Hematopoietic multipotent progenitor cell treated with erythropoietin and hydrocortisone succinate and interleukin-3 and kit ligand, for 15 days (in vitro differentiated cells): ENCODE results near the gene LTA4H.

Source experiments
- DNase-seq: peaks from one replicate; pipeline ENCODE4 v3.0.0-alpha.2; 2015; ENCODE audit warnings: low spot score

LTA4H gene

DNA sequence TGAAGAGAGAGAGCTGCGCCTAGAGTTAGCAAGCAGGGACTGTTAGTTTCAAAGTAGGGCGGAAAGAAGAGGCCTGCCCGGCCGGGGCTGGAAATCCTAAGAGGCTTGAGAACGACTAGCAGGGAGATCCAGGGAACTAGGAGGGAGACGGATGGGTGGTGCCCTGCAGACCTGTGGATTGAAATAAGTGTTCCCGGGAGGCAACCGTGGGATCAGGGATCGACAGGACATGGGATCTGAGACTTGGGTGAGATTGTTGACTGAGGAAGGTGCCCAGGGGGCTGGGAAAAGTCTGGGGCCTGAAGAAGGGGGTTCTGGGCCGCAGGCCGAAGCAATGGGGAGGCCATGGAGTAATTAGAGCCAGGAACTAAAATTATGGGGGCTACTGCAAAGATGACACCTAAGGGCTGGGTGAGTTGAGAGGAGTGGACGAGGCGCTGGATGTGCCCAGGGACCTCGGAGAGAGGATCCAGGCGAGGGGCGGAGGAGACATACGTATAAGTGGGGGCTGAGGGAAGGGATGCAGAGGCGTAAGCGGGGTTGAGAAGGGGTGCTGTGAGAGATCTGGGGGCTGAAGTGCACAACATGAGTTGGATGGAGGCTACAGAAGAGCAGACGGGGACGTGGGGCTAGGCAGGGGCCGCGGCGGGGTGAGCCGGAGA lies 635 bp downstream of the LTA4H start:
- no peak for DNase-seq

DNA sequence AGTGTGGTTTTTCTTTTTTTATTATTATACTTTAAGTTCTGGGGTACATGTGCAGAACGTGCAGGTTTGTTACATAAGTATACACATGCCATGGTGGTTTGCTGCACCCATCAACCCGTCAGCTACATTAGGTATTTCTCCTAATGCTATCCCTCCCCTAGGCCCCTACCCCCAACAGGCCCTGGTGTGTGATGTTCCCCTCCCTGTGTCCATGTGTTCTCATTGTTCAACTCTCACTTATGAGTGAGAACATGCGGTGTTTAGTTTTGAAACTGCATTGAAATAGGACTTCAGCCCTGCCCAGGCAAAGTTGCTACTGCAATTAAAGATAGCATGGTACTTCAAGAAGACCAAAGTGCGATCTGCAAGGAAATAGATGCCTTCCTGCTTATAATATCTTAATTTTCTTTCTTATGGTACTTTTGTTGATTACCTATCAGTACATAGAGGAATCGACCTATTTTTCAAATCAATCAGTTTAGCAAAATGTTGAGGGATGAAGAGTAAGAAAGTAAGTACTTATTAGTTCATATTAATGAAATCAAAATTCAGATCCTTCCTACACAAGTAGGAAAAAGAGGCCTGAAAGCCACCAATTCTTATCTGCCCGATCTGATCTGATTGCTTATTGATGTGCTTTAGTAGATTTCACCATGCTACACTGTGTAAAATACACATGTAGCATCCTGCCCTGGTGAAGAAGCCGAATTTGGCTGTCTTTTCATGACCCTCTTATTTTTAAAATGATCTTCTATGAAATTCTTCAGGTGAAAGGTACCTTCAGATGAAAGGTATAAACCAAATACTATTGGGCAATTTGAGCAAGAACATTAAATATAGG lies 1.6 kb downstream of the LTA4H start:
- DNase-seq, result no peak

DNA sequence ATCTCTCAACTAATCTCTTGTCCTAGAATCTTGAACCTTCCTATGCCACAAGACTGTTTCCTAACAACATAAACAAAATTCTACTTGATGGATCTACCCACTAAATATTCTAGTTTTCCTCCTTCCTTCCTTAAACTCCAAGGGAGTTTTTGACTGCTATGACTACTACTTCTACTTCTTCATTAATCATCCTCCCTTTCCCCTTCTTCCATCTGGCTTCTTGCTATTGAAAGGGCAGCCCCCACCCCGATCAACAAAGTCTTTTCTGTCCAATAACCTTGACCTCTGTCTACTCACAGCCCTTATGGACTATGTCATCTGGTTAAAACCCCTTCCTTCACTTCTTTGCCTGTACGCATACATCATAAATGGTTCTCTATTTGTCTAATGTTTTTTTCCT lies 5.6 kb downstream of the LTA4H start:
- no peak for DNase-seq

DNA sequence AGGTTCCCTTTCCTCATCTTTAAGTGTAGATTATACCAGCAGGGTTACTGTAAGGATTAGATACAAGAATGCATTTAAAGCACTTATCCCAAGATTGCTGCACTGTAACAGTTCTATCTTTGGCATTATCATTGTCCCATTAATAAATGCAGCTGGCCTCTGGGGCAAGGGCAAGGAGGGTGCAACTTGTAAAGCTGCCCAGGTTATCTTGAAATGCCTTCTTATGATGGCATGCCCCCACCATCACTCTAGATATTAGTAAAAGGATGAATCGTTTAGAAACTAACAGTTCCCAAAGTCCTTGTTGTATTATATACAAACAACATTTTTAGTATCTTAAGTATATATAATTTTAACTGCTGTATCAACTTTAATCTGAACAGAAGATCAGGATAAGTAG lies 6.8 kb downstream of the LTA4H start:
- DNase-seq, result no peak

DNA sequence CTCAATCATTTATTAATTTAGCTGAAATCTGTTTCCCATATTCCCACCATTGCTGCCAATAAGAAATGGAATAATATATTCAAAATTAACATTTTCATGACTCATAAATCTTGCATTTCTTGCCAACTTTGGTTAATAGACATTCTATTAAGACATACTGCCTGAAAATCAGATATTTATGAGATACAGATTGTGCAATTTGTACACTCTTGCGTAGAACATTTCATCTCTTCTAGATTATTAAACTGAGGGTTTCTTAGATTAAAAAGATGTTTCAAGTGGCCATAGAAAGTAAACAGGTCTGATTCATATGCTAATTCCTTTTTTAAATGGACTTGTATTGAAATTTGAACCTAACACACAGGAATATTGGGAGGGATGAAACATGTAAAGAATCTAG lies 9.1 kb downstream of the LTA4H start:
- DNase-seq, result no peak

DNA sequence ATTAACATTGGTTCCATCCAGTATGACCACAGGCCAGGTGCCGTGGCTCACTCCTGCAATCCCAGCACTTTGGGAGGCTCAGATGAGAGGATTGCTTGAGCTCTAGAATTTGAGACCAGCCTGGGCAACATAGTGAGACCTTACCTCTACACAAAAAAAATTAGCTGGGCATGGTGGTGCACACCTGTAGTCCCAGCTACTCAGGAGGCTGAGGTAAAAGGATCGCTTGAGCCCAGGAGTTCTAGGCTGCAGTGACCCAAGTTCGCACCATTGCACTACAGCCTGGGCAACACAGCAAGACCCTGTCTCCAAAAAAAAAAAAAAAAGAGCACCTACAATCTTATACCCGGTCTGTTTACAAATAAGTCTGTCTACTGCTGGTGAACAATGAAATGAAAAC lies 9.9 kb downstream of the LTA4H start:
- DNase-seq, result no peak

DNA sequence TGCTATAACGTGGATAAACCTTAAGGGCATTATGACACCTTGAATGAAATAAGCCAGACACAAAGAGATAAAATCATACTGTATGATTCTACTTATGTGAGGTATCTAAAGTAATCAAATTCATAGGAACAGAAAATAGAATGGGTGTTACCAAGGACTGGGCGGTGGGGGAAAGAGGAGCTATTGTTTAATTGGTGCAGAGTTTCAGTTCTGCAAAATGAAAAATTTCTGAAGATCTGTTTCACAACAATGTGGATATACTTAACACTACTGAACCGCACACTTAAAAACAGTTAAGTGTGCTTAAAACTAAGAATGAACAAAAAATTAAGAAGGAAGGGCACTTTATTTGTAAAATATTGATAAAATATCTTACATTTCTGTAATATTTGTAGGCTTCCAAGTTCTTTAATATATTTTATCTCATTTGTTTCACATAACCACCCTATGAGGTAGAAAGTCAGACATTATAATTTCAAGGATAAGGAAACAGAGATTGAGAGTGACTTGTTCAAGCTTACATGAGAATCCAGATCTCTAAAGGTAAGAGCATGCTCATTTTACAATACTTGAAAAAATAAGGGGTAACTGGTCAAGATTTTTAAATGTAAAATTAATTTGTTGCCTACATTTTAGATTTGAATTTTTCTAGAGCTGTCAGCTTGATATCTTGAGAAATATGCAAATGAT lies 14.9 kb downstream of the LTA4H start:
- no peak for DNase-seq

DNA sequence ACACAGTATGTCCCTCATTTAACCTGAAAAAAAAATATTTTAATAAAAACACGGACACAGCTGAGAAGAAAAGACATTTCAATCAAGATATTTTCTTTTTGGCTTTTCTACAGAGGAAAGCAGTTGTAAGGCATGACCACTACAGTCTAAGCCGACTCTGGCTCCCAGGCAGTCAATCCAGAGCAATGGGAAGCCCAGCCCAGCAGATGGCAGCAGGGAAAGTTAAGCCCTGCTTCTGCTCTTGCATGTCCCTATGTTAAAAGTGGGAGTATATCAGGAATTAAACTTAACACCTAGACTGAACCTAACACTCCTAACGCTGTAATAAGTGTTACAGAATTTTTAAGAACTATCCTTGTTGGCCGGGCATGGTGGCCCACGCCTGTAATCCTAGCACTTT lies 19.7 kb downstream of the LTA4H start:
- DNase-seq, result no peak

DNA sequence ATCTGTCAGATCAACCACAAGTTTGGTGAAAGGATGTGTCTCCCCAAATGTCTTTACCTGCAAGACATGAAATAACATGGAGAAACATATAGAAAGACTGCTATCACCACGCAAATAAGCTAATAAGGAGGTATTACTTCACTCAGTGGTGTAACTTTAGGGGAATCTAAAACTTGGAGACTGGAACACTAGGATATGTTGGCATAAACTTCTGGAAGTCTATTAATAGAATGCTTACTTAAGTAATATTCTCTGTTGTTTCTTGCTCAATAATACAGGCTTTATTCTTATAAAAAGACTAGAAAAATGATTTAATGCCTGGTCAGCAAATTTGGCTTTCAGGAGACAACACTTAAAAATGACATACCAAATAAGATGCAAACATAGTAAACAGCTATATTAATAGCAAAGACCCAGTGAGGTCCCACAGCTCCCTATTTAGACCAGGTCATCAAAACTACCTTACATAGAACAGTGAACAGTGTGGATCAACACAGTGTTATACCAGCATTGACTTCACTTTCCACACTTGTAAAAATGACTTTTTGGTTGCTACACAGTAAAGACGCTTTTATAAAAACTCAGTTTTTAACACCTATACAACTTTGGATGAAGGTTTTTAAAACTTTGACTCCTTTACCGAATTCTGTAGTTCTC lies 20.3 kb downstream of the LTA4H start:
- DNase-seq, result no peak

DNA sequence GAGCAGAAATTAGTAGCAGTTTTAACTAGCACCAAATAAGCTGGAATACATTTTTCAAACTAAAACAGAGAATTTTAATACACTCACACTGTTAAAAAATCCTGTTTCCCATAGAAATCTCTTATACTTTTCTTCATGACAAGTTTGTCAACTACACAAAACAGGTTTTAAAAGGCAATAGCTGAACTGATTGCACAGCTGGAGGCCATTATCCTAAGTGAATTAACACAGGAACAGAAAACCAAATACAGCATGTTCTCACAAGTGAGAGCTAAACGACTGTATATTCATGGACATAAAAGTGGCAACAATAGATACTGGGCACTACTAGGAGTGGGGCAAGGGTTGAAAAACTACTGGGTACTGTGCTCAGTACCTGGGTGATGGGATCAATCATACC lies 27.7 kb downstream of the LTA4H start:
- DNase-seq, result no peak

DNA sequence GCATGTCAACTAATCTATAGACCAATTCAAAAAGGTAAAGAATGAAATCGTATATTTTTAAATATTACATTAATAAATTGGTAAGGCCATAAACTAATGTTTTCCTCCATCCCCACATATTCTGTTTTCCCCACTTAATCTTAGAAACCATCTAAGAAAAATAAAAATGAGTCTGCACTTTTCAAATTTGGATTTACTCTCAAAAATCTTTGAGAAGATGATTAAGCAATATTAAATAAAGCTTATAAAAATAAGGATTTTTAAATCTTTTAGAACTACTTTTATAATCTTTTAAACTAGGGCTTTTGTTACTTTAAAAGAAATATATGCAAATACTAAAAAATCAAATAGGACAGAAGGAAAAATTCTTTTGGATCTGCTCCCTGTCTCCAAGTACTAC lies 28.7 kb downstream of the LTA4H start:
- peak; percentile 16 for DNase-seq

DNA sequence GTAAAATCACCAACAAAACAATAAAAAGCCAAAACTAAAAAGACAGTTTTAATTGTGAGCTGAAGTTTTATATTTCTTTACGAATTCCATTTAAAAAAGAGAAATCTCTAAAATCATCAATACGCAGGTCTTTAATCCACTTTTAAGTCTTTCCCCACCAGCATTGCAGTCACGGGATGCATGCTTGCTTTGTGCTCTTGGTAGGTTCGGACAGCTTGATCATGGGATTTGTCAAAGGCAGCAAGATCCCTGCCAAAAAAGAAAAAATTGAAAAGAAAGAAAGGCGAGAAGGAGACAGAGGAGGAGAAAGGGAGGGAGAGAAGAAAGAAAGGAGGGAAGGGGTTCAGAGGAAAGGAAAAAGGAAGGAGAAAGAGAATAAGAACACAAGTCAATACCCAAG lies 34.5 kb downstream of the LTA4H start:
- DNase-seq, result no peak

DNA sequence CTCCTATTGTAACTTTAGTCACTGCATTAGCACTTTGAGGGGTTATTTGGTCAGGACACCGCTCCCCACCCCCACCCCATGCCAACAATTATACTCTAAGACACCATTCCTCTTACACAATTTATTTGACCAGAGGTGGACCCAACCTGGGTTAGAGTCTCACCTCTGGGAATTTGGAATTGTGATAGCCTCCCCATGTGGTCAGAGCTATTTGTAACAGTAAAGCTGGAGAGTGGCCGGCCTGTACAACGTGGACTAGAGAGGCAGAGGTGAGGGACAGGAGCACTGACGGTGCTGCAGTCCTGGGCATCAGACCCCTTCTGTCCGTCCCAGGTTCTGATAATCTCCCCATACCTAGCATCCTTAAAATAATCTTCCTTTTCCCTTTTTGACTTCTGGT lies 35.9 kb downstream of the LTA4H start:
- no peak for DNase-seq

DNA sequence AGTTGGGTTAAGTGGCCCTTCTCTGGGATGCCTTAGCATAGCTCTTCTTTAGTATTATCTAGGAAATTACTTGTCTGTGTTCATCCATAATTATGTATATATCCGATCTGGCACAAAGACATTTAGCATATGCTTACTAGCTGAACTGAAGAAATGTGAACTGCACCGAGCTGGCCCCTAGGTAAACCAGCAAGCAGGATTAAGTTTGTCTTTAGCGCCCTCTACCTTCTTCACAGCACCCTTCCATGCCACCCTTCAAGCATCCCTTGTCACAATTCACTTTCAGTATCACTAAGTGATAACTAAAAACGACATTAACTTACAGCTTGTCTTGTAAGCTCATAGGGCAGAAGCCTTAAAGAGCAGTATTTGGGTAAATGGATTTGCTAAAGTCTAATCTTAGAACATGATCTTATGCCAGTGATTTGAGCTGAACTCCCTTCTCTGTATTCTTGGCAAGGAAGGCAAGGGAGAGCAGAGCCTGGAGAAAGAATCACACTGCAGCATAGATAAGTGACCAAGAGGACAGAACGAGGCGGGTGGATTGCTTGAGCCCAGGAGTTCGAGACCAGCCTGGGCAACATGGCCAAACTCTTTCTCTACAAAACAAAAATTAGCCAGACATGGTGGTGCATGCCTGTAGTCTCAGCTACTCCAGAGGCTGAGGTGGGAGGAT lies 36.6 kb downstream of the LTA4H start:
- DNase-seq, result peak; percentile 41

DNA sequence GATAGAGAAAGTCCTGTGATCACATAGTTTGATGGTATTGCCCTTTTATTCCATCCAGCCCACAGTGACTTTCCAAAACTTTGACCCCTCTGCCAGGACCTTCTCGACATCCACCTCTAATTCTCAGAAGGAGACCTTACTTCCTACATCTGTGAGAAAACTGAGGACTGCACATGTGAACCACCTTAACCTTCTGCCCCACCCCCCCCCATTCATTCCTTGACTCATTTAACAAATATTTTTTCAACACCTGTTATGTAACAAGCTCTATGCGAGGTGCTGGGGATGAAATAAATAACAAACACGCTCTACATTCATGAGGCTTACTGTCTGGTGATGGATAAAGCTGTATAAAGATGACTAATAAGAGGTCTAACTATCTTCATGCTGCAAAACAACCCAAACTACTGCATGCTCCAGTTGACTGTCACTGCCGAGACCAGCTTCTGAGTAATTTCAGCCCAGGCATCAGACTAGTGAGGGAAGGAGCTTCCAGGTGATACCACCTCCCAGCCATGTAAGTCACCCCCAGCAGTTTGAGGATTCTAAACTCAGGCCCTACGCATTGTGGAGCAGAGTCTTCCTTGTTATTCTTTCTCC lies 37.4 kb downstream of the LTA4H start:
- no peak for DNase-seq

DNA sequence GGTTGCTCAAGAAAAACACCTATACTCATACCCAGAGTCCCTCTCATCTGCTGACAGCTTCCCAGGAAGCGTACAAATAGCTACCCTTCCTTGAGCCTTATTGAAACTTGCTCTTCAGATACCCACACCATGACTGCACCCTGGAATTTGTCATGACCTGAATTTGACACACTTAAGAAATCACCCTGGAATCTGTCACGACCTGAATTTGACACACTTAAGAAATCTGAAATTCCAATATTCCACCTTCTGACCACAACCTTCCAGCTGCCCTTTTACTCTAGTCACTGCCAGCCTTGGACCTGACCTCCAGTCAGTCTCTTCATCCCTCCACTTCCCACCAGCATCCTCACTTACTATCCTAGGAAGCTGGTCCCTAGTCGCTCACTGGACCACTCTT lies 38.1 kb downstream of the LTA4H start:
- no peak for DNase-seq

DNA sequence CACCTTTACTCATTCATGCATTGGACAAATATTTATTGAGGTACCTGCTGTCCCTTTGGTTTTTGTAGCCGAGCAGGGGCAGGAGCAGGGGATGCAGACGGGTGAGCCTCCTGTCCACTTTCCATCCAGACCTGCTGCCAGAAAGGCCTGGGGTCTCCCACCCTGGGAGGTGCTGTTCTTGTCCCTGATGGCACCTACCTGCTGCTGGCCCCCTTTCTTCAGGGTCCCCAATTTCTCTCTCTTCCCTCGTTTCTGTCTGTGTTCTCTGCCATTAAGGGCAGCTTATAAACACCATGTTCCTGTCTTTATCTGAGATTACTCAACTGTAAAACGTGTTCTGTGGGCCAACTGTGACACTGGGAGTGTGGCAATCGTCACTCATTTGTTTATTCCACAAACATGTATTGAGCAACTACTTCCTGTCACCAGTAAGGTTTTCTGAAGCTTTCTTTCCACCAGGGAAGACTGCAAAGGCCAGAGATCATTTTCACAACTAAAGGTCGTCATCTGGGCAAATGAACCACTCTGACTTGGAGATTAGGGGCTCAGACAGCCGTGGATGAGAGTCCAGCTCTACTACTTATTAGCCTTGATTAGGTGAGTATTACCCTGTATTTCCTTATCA lies 39.2 kb downstream of the LTA4H start, which contains the start of gene HAL:
Gene HAL, minus strand, starts transcription at position 311 of the 625 bp plus-strand sequence. CDS start 434 bp downstream, outside the sequence.
- no peak for DNase-seq

DNA sequence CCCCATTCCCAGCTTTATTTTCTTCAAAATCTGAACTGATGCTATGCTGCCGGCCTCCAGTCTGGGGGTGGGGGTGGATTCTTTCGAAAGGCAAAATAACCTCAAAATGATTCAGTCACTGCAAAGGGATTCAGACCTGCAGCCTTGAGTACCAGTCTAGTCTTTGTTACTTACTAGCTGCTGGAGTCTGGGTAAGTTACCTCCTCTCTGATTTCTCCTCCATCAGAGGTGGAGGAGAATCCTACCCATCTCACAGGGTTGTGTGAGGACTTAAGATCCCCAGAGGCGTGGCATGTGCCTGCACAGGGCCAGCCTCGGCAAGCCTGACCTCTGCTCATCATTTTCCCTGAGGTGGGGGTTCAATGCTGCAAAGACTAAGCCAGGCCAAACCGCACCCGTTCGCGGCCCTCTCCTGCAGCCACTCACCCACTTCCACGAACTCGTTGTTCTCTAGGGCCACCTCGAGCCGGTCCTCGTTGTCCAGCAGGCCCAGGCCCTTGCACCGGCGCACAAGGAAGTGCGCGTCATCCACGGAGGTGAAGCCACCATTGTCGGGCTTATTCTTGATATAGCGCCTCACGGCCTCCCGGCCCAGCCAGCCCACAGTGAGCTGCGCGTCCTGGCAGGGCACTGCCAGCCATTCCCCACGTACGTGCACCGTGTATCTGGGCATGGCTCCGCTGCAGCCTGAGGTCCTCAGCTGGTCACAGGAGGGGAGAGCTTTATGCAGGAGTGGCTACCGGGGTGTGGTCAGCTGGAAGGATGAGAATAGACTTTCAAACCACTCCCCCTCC lies 40.0 kb downstream of the LTA4H start:
- no peak for DNase-seq

DNA sequence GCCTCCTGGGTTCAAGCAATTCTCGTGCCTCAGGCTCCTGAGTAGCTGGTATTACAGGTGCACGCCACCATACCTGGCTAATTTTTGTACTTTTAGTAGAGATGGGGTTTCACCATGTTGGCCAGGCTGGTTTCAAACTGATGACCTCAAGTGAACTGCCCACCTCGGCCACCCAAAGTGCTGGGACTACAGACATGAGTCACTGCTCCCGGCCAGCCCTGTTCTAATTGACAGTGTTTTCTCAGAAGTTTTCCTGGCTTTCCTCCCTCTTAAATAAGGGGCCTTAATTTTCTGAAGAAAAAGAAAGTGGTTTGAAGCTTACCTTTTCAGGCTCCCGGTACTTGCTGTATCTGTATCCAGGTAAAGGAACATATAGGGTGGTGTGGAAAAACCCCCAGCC lies 40.9 kb downstream of the LTA4H start:
- no peak for DNase-seq

DNA sequence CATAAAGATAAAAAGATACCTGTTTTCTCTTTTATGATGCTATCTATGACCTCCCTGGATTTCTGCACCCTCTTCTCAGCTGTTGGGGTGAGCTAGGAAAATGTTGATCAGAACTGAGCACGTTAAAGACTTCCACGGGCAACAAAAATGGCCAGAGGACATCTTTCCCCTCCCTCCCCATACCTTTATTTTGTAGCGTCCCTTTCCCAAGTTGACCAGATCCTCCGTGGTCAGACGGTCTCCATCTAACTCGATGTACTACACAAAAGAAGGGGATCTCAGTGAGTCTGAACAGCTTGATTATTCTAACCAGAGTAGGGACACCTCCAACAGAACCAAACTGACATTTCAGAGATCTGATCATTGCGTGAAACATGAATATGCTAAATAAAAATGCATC lies 41.5 kb downstream of the LTA4H start:
- no peak for DNase-seq
